GM19395 (cell line): ENCODE data around the gene NDST3.

Source experiments
- ATAC-seq: cut with Tn5 transposase; IDR thresholded peaks from one replicate; pipeline ENCODE4 v1.9.1; 2021; ENCODE audit warnings: mild to moderate bottlenecking, moderate library complexity; ENCODE audit not compliant: unreplicated experiment

The NDST3 gene

GRCh38 chr4:118077767-118078105 lies 43.5 kb downstream of the NDST3 start:
- ATAC-seq, result peak; percentile 6

GRCh38 chr4:118081434-118081833 lies 47.1 kb downstream of the NDST3 start:
- no peak for ATAC-seq

GRCh38 chr4:118082182-118082581 lies 47.9 kb downstream of the NDST3 start:
- ATAC-seq, result no peak

GRCh38 chr4:118085700-118086099 lies 51.4 kb downstream of the NDST3 start:
- ATAC-seq, result no peak

- ATAC-seq, result no peak
Observed at GRCh38 chr4:118086344-118086743, 52.1 kb downstream of the NDST3 start.

GRCh38 chr4:118087366-118087765 lies 53.1 kb downstream of the NDST3 start:
- no peak for ATAC-seq

GRCh38 chr4:118099106-118099505 lies 64.8 kb downstream of the NDST3 start:
- ATAC-seq, result no peak

GRCh38 chr4:118102195-118102594 lies 67.9 kb downstream of the NDST3 start:
- no peak for ATAC-seq

GRCh38 chr4:118112117-118113046 lies 78.1 kb downstream of the NDST3 start:
- no peak for ATAC-seq

- peak; percentile 88 for ATAC-seq
Observed at GRCh38 chr4:118113220-118113619, 78.9 kb downstream of the NDST3 start.

- ATAC-seq, result no peak
Observed at GRCh38 chr4:118114720-118115119, 80.4 kb downstream of the NDST3 start.

- no peak for ATAC-seq
Observed at GRCh38 chr4:118120120-118120760, 86.0 kb downstream of the NDST3 start.

- no peak for ATAC-seq
Observed at GRCh38 chr4:118124997-118125396, 90.7 kb downstream of the NDST3 start.

GRCh38 chr4:118139241-118139640 lies 105.0 kb downstream of the NDST3 start:
- ATAC-seq, result no peak

- no peak for ATAC-seq
Observed at GRCh38 chr4:118141240-118141639, 107.0 kb downstream of the NDST3 start.

GRCh38 chr4:118154649-118155048 lies 120.4 kb downstream of the NDST3 start:
- ATAC-seq, result no peak

- ATAC-seq, result no peak
Observed at GRCh38 chr4:118155516-118155915, 121.2 kb downstream of the NDST3 start.

GRCh38 chr4:118158763-118159375 lies 124.6 kb downstream of the NDST3 start:
- no peak for ATAC-seq

- no peak for ATAC-seq
Observed at GRCh38 chr4:118167306-118167705, 133.0 kb downstream of the NDST3 start.

GRCh38 chr4:118171381-118171780 lies 137.1 kb downstream of the NDST3 start:
- no peak for ATAC-seq

- no peak for ATAC-seq
Observed at GRCh38 chr4:118173126-118173525, 138.8 kb downstream of the NDST3 start.
